Cardiac muscle cell (in vitro differentiated cells and primary cell): Measurements from ENCODE around the gene MME. TPM values are rescaled to one million over a fixed set of nuclear protein-coding genes. Genes with fewer than 3 reads are reported as not detected.

Experiments used
- DNase-seq, 2 donors: peaks; one replicate each; pipeline versions ENCODE4 v3.0.0 to v3.0.0-alpha.2; 2010 to 2017; ENCODE audit warnings: low read depth in 1 of 2, low spot score in 1 of 2
- H3K27ac ChIP-seq: fragments of 200-600 bp; sonication (generic); 2 replicates; pipeline ENCODE4 v1.5.1; 2016
- H3K27me3 ChIP-seq: fragments of 200-600 bp; sonication (generic); 2 replicates; pipeline ENCODE4 v1.6.0; 2016; ENCODE audit warnings: control low read depth
- H3K36me3 ChIP-seq: fragments of 200-600 bp; sonication (generic); 2 replicates; pipeline ENCODE4 v1.5.1; 2016; ENCODE audit warnings: control low read depth
- H3K4me1 ChIP-seq: fragments of 200-600 bp; sonication (generic); 2 replicates; pipeline ENCODE4 v1.8.1; 2017; ENCODE audit warnings: low read depth, mild to moderate bottlenecking, mixed run types
- H3K4me3 ChIP-seq: fragments of 200-600 bp; sonication (generic); 2 replicates; pipeline ENCODE4 v1.5.1; 2016; ENCODE audit warnings: mild to moderate bottlenecking
- H3K9me3 ChIP-seq: fragments of 200-600 bp; sonication (generic); 2 replicates; pipeline ENCODE4 v1.5.1; 2017; ENCODE audit warnings: low read depth, mild to moderate bottlenecking, control low read depth
- CTCF ChIP-seq: IDR thresholded peaks from 2 replicates; pipeline ENCODE4 v1.5.1; 2012; ENCODE audit warnings: low read depth, mild to moderate bottlenecking, low read length
- polyA plus RNA-seq: library from polyadenylated mRNA; unstranded; fragments of >200 nt; fragmentation: Nextera tagmentation; extraction: Ambion mirVana; gene quantifications from 2 replicates; pipeline ENCODE4 v1.2.1, GENCODE V29; 2016
- total RNA-seq: library from RNA; depleted of rRNA; stranded (reverse); fragments of >200 nt; gene quantifications from 2 replicates; pipeline ENCODE4 v1.2.3, GENCODE V29; 2016

The MME gene
- total and polyA plus RNA-seq, 2 experiments from 2014 or later: 1.0 to 2.4 TPM

DNA sequence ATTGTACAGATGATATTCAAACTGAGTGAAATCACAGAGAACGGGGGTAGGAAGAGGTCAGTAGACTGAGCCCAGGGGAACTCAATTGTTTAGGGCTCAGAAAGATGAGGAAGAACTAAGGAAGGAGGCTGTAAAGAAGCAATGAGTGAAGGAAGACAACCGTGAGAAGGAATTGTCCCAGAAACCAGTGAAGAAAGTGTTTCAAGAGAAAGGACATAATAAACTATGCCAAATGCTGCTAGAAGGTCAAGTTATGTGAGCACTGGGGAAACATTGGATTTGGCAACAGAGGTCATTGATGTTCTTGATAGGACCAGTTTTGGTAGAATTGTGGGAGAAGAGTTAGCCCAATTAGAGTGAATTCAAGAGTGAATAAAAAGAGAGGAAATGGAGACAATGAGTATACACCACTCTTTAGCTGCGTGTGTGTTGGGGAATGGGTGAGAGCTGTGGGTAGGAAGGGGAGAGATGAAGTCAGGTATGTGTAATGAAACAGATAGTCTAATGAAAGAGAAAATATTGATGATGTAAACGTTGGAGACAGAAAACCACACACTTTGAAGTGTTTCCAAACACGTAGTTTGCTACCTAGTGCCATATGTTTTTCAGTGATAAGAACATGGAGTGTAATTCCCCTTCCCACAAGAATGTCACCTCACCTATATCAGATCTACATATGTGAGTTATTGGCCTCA, 42.5 kb upstream of the MME start:
- no peaks in the 10 kb centered on the region for H3K27me3 ChIP-seq
- TF ChIP-seq CTCF: no peak

DNA sequence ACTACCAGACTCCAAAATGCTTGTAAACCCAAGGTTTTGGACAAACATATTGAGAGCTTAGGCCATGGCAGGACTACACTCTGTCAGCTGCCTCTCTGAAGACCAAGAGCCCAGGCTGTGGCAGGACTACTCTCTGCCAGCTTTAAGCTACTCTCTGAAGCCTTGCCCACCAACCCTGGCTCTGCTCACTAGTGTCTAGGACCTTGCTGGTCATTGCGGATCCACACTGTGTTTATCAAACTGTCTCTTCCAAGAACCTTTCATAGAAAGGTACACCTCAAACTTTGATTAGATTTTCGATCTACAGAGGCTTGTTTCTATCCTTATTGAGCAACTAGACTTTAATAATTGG, 41.9 kb upstream of the MME start:
- H3K9me3 ChIP-seq: no peaks in the 10 kb centered on the region
- no peaks in the 10 kb centered on the region for H3K36me3 ChIP-seq
- TF ChIP-seq CTCF: no peak
- no peak overlapping the region for H3K27ac ChIP-seq
- H3K4me3 ChIP-seq: no peak overlapping the region
- no peak for DNase-seq
- H3K27me3 ChIP-seq: no peaks in the 10 kb centered on the region
- H3K4me1 ChIP-seq: no peaks in the 10 kb centered on the region

More for the DNA sequence above, 42.5 kb upstream of the MME start:
- DNase-seq: no peak
- H3K9me3 ChIP-seq: no peaks in the 10 kb centered on the region
- H3K4me1 ChIP-seq: no peaks in the 10 kb centered on the region
- H3K4me3 ChIP-seq: no peak overlapping the region
- H3K27ac ChIP-seq: no peak overlapping the region
- no peaks in the 10 kb centered on the region for H3K36me3 ChIP-seq

GRCh38 chr3:155046935-155047334, 33.2 kb upstream of the MME start:
- Histone ChIP-seq H3K27me3 (no peaks in the 10 kb centered on the region), H3K4me1 (no peaks in the 10 kb centered on the region), H3K9me3 (no peaks in the 10 kb centered on the region), H3K36me3 (no peaks in the 10 kb centered on the region), H3K27ac (no peak overlapping the region), H3K4me3 (no peak overlapping the region)
- DNase-seq: no peak
- no peak for TF ChIP-seq CTCF

GRCh38 chr3:155047672-155048071, 32.4 kb upstream of the MME start:
- no peak for TF ChIP-seq CTCF
- Histone ChIP-seq H3K4me3 (no peak overlapping the region), H3K27me3 (no peaks in the 10 kb centered on the region), H3K36me3 (no peaks in the 10 kb centered on the region), H3K27ac (no peak overlapping the region), H3K9me3 (no peaks in the 10 kb centered on the region), H3K4me1 (no peaks in the 10 kb centered on the region)
- DNase-seq: no peak

DNA sequence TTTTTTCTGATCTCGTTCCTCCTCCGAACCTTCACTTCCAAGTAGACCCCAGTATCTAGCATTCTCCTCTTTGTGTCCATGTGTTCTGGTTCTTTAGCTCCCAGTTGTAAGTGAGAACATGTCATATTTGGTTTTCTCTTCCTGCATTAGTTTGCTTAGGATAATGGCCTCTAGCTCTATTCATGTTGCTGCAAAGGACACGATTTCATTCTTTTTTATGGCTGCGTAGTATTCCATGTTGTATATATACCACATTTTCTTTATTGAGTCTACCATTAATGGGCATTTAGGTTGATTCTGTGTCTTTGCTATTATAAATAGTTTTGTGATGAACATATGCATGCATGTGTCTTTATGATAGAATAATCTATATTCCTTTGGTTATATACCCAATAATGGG, 30.2 kb upstream of the MME start:
- no peaks in the 10 kb centered on the region for H3K4me1 ChIP-seq
- no peaks in the 10 kb centered on the region for H3K9me3 ChIP-seq
- H3K4me3 ChIP-seq: no peak overlapping the region
- no peak for TF ChIP-seq CTCF
- H3K36me3 ChIP-seq: no peaks in the 10 kb centered on the region
- DNase-seq: no peak
- no peaks in the 10 kb centered on the region for H3K27me3 ChIP-seq
- H3K27ac ChIP-seq: no peak overlapping the region

DNA sequence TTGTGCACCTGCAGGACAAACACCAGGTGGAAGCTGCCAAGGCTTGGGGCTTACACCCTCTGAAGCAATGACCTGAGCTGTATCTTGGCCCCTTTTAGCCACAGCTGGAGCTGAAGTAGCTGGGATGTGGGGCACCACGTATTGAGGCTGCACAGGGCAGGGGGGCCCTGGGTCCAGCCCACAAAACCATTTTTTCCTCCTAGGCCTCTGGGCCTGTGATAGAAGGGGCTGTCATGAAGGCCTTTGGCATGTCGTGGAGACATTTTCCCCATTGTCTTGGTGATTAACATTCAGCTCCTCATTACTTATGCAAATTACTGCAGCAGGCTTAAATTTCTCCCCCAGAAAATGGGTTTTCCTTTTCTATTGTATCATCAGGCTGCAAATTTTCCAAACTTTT, 27.6 kb upstream of the MME start:
- H3K36me3 ChIP-seq: no peaks in the 10 kb centered on the region
- TF ChIP-seq CTCF: no peak
- H3K27ac ChIP-seq: no peak overlapping the region
- H3K4me3 ChIP-seq: no peak overlapping the region
- H3K27me3 ChIP-seq: no peaks in the 10 kb centered on the region
- no peak for DNase-seq
- H3K4me1 ChIP-seq: no peaks in the 10 kb centered on the region
- no peaks in the 10 kb centered on the region for H3K9me3 ChIP-seq
